Muscle of leg (tissue), 11 donors: ENCODE measurements around the gene ADARB2. TPM values are rescaled to one million over a fixed set of nuclear protein-coding genes. Genes with fewer than 3 reads are reported as not detected.

Source experiments
- DNase-seq: peaks from one replicate; pipeline ENCODE4 v3.0.0; 2013
- H3K27ac ChIP-seq: one replicate; pipeline ENCODE4 v1.5.1; 2013; ENCODE audit warnings: mild to moderate bottlenecking, low read length, control low read depth
- H3K27me3 ChIP-seq: one replicate; pipeline ENCODE4 v1.6.1; 2013; ENCODE audit warnings: low read length; ENCODE audit not compliant: control insufficient read depth, insufficient read depth
- H3K36me3 ChIP-seq: one replicate; pipeline ENCODE4 v1.6.1; 2013; ENCODE audit warnings: low read length; ENCODE audit not compliant: control insufficient read depth, insufficient read depth
- H3K4me1 ChIP-seq: one replicate; pipeline ENCODE4 v1.6.1; 2013; ENCODE audit warnings: low read length; ENCODE audit not compliant: control insufficient read depth, insufficient read depth
- H3K4me3 ChIP-seq: one replicate; pipeline ENCODE4 v1.5.1; 2013; ENCODE audit warnings: low read length, control low read depth
- H3K9me3 ChIP-seq: replicated peaks from 2 replicates; pipeline ENCODE4 v1.6.1; 2013; ENCODE audit warnings: low read depth, low read length; ENCODE audit not compliant: control insufficient read depth
- whole genome bisulfite sequencing: methylation state at CpG from one replicate; pipeline ENCODE4 v1.1.5; 2013; ENCODE audit warnings: missing lambda C conversion rate; ENCODE audit not compliant: insufficient coverage; 5-methylcytosine and 5-hydroxymethylcytosine counted together
- polyA plus RNA-seq, 8 donors: library from polyadenylated mRNA; unstranded; fragments of 120-200 nt; gene quantifications; one replicate each; pipeline versions ENCODE4 v1.2.1 to v1.2.3, GENCODE V29; 2013; ENCODE audit warnings: inconsistent platforms in 1 of 8, low replicate concordance in 1 of 8; ENCODE audit not compliant: insufficient read length in 8 of 8, insufficient read depth in 1 of 8
- total RNA-seq: library from RNA; stranded (reverse); fragments of 120-200 nt; gene quantifications from one replicate; pipeline ENCODE4 v1.2.4, GENCODE V29; 2013

Gene ADARB2
- total and polyA plus RNA-seq, 9 donors, result 0.13 to 0.38 (median 0.23) TPM

DNA sequence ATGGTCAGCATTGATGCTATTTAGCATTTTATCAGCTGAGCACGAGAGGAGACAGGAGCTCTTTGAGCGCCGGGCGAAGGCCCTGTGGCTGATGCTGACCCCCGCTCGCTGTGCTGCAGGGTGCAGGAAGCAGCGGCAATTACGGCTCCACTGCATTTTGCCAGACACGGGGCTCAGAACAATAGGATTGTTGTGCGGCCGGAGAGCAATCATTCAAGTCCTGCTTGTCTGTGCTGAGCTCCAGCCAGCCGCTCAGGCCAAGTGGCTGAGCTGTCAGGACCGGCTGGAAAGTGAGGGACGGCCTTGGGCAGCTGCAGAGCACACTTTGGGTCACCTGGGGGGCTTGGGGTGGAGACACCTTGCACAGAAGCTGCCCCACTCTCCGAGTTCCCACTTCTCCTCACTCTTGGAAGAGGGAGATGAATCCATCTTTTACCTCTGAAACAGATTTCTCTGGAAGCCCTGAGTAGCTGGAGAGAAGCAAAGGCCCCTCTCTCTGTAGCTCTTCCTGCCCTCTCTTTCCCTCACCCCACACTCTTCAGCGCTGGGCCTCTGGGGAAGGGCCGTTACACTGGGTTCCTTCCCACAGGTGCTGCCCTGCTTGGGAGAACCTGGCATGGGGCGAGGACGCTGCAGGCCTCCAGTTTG, 17.3 kb upstream of the ADARB2 start:
- DNase-seq, result no peak
- WGBS, result 21% methylated on average over 13 of the region's 19 CpGs
- H3K36me3 ChIP-seq, result no peaks in the 10 kb centered on the region
- H3K27ac ChIP-seq, result no peak overlapping the region
- peaks cover 3% of the 10 kb centered on the region for H3K9me3 ChIP-seq
- H3K27me3 ChIP-seq, result peaks cover 2% of the 10 kb centered on the region
- no peaks in the 10 kb centered on the region for H3K4me1 ChIP-seq
- H3K4me3 ChIP-seq, result no peak overlapping the region

DNA sequence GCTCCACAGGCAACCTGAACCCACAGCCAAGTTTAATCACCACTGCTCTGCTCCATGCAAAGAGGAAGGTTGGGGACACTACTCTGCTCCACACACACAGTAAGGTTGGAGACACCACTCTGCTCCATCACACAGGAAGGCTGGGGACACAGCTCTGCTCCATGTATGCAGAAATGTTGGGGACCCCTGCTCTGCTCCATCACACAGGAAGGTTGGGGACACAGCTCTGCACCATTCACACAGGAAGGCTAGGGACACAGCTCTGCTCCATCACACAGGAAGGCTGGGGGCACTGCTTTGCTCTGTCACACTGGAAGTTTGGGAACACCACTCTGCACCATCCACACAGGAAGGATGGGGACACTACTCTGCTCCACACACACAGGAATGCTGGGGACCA, 14.8 kb upstream of the ADARB2 start:
- H3K9me3 ChIP-seq, result peaks cover 3% of the 10 kb centered on the region
- H3K36me3 ChIP-seq, result no peaks in the 10 kb centered on the region
- no peaks in the 10 kb centered on the region for H3K4me1 ChIP-seq
- no peak overlapping the region for H3K27ac ChIP-seq
- no peak for DNase-seq
- peaks cover 2% of the 10 kb centered on the region for H3K27me3 ChIP-seq
- H3K4me3 ChIP-seq, result no peak overlapping the region

DNA sequence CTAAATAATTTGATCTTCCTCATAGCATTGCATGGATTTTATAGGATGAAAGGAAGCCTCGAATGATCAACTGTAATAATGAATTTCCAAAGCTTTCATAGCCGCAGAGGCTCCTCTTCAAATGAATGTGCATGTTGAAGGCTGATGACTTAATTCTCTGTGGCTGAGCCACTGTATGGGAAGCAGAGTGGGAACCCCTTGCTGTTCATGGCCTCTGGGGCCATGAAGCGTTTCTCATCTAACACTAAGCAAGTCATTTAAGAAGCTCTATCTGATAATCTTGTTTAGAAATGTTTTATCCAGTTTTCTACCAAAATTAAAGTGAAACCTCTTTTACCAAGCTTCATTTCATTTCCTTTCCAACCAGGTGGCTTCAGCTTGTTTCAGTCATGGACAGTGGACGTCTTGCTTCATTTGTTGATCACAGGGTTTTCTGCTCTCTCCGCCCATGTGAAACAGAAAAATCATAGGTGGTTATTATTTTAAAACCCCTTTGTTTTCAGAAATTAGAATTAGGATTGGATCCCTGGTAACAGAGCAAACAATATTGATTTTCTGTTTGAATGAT, 10.3 kb upstream of the ADARB2 start:
- peaks cover 3% of the 10 kb centered on the region for H3K9me3 ChIP-seq
- no peaks in the 10 kb centered on the region for H3K27me3 ChIP-seq
- H3K4me1 ChIP-seq, result no peaks in the 10 kb centered on the region
- no peak overlapping the region for H3K27ac ChIP-seq
- H3K36me3 ChIP-seq, result no peaks in the 10 kb centered on the region
- 79% methylated on average over 2 of the region's 5 CpGs for WGBS
- no peak overlapping the region for H3K4me3 ChIP-seq
- DNase-seq, result no peak

- no peak overlapping the region for H3K4me3 ChIP-seq
- WGBS, result 92% methylated on average over 23 of the region's 25 CpGs
Observed at GRCh38 chr10:1746796-1747195, 9.5 kb upstream of the ADARB2 start.

DNA sequence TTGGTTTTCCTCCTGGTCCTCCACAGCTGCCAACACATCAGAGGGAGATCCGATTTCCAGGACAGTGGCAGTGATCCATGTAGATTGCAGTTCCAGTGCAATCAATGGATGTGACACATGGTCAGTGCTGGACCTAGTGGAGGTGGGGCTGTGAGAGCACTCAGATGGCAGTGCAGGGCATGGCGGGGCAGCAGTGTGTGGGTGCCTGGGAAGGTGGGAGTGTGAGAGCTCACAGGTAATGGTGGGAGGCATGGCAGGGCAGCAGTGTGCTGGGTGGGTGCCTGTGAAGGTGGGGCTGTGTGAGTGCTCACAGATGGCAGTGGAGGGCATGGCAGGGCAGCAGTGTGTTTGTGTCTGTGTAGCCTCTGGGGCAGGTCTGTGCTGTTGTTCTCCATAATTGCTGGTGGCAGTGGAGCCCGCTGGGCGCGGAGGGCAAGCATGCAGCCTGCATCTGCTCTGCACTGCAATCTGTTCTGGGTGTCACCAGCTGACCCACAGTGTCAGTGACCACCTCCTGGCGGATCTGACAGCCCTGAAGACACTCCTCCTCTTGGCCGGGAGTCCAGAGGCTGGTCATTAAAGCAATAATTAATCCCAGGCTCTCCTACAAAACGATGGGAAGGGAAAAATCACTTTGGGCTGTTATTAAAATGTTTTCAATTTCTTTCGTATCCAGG, 8.6 kb upstream of the ADARB2 start:
- WGBS, result 57% methylated on average over 4 of the region's 9 CpGs
- Histone ChIP-seq H3K27ac (no peak overlapping the region), H3K9me3 (peaks cover 3% of the 10 kb centered on the region), H3K27me3 (peaks cover 2% of the 10 kb centered on the region), H3K36me3 (no peaks in the 10 kb centered on the region), H3K4me3 (no peak overlapping the region), H3K4me1 (no peaks in the 10 kb centered on the region)
- DNase-seq, result no peak

More at GRCh38 chr10:1746796-1747195, 9.5 kb upstream of the ADARB2 start:
- no peaks in the 10 kb centered on the region for H3K4me1 ChIP-seq
- peaks cover 3% of the 10 kb centered on the region for H3K9me3 ChIP-seq
- H3K27me3 ChIP-seq, result no peaks in the 10 kb centered on the region
- no peak for DNase-seq
- H3K27ac ChIP-seq, result no peak overlapping the region
- H3K36me3 ChIP-seq, result no peaks in the 10 kb centered on the region

- H3K4me1 ChIP-seq, result no peaks in the 10 kb centered on the region
- no peak overlapping the region for H3K27ac ChIP-seq
- H3K9me3 ChIP-seq, result no peaks in the 10 kb centered on the region
- no peak for DNase-seq
- WGBS, result 85% methylated on average over 11 of the region's 12 CpGs
- H3K27me3 ChIP-seq, result peaks cover 11% of the 10 kb centered on the region
- H3K36me3 ChIP-seq, result no peaks in the 10 kb centered on the region
- no peak overlapping the region for H3K4me3 ChIP-seq
Observed at GRCh38 chr10:1744524-1744923, 7.2 kb upstream of the ADARB2 start.

- Histone ChIP-seq H3K27ac (no peak overlapping the region), H3K4me1 (no peaks in the 10 kb centered on the region), H3K27me3 (peaks cover 20% of the 10 kb centered on the region), H3K36me3 (no peaks in the 10 kb centered on the region), H3K9me3 (no peaks in the 10 kb centered on the region), H3K4me3 (no peak overlapping the region)
- DNase-seq, result no peak
- 53% methylated on average over 3 of the region's 10 CpGs for WGBS
Observed at GRCh38 chr10:1743141-1743540, 5.8 kb upstream of the ADARB2 start.

GRCh38 chr10:1741450-1741849, 4.1 kb upstream of the ADARB2 start:
- WGBS, result no CpG with 5 or more reads among the region's 2 CpGs
- no peak overlapping the region for H3K4me3 ChIP-seq
- no peaks in the 10 kb centered on the region for H3K36me3 ChIP-seq
- H3K4me1 ChIP-seq, result peaks cover 12% of the 10 kb centered on the region
- no peak for DNase-seq
- no peaks in the 10 kb centered on the region for H3K9me3 ChIP-seq
- peaks cover 34% of the 10 kb centered on the region for H3K27me3 ChIP-seq
- no peak overlapping the region for H3K27ac ChIP-seq

DNA sequence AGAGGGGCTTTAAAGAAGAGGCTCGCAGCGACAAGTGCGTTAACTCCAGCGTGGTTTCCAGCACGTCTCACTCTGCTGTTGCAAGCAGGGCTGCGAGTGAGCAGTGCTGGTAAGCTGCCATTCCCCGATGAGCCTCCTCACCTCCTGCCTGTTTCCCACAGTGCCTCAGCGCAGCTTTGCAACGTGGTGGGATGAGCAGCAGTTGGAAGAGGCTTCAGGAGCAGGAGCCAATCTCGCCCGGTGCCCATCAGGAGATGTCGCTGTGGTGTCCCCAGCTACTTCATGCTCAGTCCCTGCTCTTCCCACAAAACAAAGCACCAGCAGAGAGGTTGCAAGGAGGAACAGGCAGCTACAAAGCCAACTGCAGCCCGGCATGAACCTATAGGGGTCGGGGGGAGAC, 2.4 kb upstream of the ADARB2 start:
- H3K27ac ChIP-seq, result no peak overlapping the region
- peaks cover 15% of the 10 kb centered on the region for H3K4me1 ChIP-seq
- no peaks in the 10 kb centered on the region for H3K9me3 ChIP-seq
- DNase-seq, result no peak
- WGBS, result 48% methylated on average over 12 of the region's 14 CpGs
- H3K36me3 ChIP-seq, result no peaks in the 10 kb centered on the region
- H3K4me3 ChIP-seq, result no peak overlapping the region
- H3K27me3 ChIP-seq, result peaks cover 49% of the 10 kb centered on the region

GRCh38 chr10:1738950-1739349, 1.6 kb upstream of the ADARB2 start:
- Histone ChIP-seq H3K4me1 (peaks cover 15% of the 10 kb centered on the region), H3K27me3 (peaks cover 49% of the 10 kb centered on the region), H3K9me3 (no peaks in the 10 kb centered on the region), H3K27ac (no peak overlapping the region), H3K36me3 (no peaks in the 10 kb centered on the region), H3K4me3 (no peak overlapping the region)
- no peak for DNase-seq
- 51% methylated on average over 4 of the region's 5 CpGs for WGBS
